A204.1 (cell line): ENCODE results near the gene DLGAP3.
A peak's percentile ranks its signal among the peaks of the same experiment; 100 is the strongest.

ENCODE experiments used
- FAIRE-seq: peaks from 2 replicates; lab custom pipeline; 2012; peaks lifted over from hg19 to GRCh38; lab: Jason Lieb, UNC

The DLGAP3 gene

DNA sequence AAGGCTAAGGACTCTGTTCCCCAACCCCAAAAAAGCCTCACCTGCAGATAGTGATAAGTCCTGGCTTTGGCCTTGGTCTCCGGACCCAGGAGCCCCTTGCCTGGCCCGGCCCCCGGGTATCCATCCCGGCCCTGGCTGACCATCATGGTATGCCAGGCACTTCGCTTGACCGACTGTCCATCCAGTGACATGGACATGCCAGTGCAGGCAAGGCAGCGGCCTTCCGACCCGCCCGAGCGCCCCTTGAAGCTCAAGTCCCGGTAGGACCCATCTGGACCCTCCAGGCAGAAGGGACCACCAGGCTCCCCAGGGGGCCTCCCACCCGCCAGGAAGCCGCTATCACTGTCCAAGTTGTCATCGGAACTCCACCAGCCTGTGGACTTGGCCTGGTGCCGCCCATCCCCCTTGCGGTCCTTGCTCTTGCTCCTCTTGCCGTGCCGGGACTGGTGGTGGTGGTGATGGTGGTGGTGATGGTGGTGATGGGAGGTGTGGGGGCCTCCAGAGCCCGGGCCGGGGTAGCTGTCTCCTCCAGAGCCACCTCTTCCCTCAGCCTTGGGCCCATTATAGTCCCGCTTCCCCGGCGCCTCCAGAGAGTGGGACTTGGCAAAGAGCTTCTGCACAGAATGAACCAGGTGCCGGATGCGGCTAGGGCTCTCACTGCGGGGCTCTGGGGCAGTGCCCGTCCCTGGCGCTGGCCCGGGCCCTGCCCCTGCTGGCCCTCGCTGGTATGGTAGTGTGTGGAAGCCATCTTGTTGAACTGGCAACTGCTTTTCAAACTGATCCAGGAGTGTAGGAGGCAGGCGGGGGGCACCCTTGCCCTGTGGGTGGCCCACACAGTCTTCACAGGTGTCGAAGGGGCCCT lies 25.0 kb downstream of the DLGAP3 start:
- no peak for FAIRE-seq

DNA sequence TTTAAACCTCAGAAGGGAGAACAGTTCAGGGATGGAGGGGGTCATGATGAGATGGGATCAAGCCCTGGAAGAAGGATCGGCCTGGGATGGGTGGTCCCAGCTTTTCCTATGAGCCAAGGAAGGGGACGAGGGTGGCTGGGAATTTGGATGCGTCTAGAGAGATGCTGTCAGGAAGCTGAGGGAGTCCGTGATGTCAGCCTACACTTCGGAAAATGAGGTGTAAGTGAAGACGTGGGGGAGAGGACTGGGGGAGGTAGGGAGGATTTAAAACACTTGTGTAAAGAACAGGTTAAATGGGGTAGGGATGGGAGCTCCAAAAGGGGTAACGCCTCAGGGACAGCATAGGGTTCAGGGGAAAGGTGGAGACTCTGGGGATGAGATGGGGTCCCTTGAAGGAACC lies 27.5 kb downstream of the DLGAP3 start:
- no peak for FAIRE-seq

DNA sequence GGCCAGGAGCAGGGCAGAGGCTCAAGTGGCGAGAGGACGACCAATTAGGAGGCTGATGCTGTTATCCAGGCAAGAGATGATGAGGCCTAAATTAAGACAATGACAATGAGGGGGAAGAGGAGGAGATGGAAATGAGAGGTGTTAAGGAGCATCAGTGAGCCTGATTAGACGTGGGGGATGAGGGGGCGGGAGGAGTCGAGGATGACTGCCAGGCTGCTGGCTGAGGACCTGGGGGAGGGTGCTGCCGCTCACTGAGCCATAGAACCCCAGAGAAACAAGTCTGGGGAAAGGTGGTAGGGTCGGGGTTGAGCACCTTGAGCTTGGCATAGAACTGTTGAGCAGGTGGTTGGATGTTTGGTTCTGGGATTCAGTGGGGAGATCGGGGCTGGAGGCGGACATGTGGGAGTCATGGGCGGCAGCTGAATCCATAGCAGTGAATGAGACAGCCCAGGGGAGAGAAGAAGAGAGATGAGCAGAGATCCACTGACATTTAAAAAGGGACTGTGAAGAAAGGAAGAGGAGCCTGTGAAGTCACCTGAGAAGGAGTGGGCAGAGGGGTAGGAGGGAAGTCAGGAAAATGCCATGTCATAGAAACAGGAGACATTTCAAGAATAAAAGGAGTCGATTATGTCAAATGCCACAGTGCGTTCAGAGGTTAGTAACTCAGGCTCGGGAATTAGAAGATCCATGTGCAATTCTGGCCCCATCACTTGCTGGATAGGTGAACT lies 28.5 kb downstream of the DLGAP3 start:
- no peak for FAIRE-seq

DNA sequence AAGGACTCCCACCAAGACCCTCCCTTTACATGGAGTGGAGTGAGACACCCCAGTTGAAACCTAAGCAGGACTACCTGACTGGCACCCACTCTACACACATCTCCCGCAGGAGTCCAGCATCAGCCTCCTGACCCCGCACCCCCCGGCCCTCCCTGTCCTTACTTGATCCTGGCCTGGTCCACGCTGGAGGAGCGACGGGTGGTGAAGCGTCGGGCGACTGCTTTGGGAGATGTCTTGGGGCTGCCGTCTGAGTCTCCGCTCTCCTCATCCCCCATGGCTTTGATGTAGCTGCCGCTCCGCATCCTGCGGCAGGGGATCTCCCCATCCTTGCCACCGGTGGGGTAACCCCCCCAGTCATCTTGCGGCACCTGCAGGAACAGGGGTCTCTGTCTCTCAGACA lies 29.5 kb downstream of the DLGAP3 start:
- no peak for FAIRE-seq

DNA sequence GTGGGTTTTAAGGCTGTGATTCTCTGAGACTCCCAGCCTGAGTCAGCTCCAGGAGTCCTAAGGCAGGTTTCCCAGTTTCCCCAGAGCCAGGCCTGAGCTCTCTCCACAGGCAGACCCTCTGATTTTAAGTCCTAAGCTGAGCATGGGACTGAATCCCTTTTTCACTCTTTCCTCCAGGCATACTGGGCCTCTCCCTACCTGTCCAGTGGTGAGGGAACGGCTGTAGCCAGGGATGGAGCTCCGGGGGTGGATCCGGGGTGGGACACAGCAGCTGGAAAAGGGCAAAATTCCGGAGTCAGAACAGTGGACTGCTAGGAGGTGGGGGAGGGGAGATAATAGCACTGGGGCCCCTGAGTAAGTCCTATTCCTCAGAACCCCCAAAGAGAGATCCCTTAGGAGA lies 30.0 kb downstream of the DLGAP3 start:
- no peak for FAIRE-seq

DNA sequence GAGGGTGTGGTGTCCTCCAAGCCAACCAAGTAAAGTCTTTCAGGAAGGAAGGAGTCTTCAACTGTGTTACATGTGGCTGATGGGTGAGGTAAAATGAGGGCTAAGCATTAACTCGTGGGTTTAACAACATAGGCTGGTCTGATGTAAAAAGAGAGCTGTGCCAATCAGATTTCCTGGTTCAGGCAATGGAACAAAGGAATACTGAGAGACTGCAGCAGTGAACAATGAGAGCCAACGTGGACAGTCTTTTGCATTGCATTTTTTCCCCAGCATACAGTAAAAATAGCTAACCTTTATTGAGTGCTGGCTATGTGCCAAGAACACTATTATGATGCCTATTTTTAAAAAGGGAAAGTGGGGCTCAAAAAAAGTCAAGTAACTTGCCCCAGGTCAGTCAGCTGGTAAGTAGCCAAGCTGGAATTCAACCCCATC lies 31.1 kb downstream of the DLGAP3 start:
- no peak for FAIRE-seq

DNA sequence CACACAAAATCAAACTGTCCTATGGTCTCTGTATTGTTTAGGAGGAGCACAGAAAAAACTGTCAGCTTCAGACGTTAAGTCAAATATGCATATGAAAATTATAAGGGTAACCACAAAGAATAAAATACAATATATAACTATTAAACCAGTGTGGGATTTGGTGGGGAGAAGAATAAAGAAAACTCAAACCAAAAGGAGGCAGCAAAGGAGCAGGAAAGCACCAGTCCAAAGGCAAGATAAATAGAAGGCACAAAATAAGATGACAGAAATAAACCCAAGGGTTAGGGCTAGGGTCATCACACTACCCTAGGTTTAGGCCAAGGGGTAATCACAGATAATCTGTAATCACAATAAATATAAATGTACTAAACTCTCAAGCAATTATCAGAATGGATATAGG lies 32.8 kb downstream of the DLGAP3 start:
- FAIRE-seq = peak; percentile 57

DNA sequence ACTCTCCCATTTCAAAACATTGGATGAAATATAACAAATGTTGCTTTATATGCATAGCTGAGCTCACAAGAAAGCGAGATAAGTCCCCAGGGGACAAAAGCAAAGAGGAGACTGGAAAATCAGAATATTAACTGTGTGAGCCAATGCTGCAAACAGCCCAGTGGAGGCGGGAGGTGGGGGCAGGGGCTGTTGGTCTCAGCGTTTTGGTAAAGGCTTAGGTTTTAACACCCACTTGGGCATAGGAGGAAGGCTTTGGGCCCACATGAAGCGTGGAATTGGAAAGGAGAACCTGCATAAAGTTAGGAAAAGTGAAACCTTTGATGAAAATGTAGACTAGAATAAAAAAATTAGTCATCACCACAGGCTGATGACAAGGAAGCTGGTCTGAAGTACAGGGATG lies 39.7 kb downstream of the DLGAP3 start:
- FAIRE-seq = no peak

DNA sequence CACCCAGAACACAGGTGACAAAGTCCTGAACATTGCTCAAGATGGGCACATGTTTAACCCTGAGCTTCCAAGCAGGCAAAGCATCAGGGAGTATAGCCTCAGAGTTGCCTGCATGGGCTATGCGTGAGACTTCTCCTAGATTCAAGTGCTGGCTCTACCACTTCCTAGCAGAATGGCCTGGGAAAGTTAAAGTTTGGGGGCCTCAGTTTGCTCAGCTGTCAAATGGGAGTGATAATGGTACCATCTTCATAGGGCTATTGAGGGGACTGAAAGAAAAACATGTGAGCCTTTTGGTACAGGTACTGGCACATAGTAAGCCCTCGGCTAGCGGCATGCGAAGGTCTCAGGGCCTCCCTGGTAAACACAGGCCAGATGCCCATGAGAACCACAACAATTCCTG lies 41.9 kb downstream of the DLGAP3 start:
- FAIRE-seq = no peak

DNA sequence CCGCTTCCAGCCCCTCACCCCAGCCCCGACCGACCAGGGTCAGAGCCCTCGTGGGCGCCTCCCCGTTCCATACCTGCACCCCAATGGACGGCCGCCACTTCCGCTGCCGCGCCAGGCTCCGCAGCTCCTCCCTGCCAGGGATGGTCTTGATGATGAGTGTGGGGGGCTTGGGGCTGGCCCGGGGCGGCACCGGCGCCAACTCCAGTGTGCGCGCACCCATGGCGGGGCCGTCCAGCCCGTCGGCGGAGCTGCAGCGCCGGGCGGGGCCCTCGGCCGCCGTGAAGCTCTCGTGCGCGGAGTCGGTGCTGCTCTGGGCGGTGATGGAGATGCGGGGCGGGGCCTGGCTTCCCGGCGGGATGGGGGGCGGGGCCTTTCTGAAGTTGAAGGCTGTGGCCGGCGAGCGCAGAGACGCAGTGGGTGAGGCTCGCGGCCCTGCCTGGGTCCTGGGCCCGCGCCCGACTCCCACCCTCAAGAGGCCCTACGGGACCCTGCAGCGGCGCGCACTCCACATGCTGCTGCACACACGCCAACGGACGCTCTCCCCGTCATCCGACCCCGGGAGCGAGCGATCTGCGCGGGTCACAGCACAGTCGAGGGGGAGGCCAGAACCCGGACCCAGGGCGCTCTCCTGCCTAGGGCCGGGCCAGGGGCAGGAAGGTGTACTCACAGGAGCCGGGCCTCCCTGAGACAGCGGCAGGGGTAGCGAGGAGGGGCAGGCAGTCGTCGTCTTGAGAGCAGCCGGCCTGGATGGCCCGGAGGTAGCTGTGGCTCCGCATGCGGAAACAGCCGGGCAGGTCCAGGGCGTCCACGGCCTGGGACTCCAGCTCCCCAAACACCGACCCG lies 43.8 kb downstream of the DLGAP3 start:
- FAIRE-seq = no peak

DNA sequence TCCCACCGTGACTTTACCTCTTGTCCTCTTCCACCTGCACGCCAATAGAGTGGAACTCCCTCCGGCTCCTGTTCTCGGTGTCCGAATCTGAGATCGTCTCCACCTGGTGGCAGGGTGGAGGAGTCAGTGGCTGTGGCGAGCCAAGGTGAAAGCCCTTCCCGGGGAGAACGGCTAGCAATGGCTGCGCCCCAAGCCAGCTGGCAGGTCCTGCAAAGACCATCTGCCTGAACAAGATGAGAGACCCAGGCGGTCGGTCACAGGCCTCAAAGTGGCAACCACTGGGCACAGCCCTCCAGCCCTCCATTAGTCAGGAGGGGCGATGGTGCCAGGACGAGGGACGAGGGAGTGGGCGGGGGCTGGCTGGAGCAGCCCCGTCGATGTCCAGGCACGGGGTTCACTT lies 44.5 kb downstream of the DLGAP3 start:
- no peak for FAIRE-seq

DNA sequence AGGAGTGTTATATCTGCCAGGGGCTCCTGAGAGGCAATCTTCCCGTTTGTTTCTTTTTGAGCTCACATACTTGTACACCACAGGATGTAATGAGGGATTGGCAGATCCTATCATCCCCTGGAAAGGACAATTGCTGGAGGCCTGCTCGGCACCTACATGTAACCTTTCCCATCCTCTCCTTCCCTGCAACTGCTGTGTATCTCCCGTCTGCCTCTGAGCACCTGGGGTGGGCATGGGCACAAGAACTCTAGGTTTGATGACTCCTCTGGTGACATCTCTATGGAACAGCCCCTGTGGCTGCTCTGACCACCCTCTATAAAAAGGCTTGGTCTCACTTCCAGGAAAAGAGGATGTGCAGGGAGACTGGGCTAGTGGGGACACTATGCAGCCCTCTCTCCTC lies 44.9 kb downstream of the DLGAP3 start:
- no peak for FAIRE-seq

DNA sequence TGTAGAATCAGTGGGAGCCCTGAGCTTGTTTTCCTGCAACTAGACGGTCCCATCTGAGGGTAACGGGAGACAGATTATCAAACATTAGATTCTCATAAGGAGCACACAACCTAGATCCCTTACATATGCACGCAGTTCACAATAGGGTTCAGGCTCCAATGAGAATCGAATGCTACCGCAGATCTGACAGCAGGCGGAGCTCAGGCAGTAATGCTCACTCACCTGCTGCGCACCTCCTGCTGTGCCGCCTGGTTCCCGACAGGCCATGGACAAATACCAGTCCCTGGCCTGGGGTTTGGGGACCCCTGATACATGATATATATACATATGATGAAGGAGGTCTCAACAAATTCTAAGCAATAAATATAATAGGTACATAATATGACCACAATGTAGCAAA lies 50.2 kb downstream of the DLGAP3 start:
- no peak for FAIRE-seq

DNA sequence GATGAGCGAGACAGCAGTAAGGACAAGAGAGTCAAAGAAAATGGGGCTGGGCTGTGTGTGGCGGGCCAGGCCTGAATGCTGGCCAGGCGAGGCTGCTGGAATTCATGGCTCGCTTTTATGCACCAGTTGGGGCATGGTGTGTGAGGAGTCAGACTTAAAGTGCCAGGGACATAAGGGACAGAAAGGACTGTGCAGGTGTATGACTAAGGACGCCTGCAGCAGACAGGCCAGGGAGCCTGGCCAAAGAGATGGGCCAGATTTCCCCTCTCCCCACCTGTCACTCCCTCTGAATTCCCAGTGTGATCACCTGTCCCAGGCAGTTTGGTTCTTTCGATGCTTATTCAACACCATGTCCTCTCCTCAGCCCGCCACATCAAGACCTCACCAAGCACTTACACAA lies 53.0 kb downstream of the DLGAP3 start:
- FAIRE-seq = no peak

DNA sequence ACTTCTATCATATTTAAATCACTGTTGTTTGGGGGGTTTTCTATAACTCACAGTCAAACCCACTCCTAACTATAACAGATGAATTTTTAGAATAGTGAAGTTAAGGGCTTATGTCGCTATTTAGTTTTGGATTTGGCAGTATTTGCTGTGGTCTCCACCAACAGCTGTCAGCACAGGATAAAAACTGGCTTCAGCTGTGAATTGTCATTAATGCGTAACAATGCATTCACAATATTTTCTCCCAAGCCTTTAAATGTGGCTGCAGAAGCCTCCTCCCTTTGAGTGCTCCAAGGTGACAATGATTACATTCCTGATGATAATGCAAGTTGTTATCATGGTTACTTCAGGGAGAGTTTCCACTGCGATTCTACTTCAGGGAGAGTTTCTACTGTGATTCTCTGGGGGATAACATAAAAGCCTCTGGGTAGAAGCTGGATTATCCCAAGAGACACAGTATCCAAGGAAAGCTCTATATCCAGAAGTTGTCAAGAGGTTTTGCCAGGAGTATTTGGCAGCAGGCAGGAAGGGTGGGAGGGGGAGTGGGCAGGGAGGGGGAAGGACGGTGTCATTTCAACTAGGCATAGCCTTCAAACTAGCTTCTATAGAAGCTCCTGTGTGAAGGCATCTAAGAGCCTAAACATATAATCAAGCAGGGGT lies 55.0 kb downstream of the DLGAP3 start:
- FAIRE-seq = no peak

DNA sequence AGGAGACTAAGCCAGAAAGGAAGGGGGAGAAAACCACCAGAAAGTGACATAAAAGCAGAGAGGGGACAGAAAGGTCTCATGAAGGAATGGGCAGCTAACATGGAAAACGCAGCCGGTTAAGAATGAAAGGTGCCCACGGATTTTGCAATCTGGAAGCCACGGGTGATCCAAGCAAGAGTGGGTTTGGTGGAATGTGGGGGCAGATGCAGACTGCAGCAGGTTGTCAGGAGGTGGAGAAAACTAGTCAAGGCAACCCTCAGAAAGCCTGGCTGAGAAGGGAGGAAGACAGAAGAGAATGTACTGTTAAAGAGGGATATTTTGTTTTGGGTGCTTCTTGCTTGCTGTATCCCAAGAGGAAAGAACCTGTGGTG lies 57.3 kb downstream of the DLGAP3 start:
- no peak for FAIRE-seq

DNA sequence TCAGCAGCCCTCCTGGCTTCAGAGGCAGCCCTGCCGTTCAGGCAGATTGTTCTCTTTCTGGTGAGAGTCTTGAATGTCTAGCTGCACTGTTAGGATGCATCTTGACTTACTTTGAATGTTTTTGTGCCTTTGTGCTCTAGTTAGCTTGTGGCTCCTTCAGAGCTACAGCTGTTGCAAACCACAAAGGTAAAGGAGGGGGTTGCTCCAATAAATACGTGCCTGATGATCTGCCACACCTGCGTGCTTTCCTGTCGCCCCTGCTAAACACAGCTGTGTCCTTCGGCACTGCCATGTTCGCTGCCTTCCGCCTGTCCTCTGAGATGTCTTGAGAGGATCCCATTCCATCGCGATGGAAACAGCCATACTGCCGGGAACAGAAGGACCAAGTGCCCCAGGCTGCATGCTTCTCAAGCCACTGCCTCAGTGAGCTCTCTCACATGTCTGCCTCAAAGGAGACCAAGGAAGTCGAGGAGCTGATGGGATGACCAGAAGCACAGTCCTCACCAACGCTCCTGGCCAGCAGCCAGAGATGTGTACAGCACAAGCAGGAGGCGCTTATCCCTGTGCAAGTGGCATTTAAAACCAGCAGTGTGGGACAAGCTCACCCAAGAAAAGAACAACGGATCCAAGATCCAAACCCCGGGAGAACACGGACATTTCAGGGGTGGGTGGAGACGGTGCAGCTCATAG lies 57.9 kb downstream of the DLGAP3 start:
- FAIRE-seq = no peak

DNA sequence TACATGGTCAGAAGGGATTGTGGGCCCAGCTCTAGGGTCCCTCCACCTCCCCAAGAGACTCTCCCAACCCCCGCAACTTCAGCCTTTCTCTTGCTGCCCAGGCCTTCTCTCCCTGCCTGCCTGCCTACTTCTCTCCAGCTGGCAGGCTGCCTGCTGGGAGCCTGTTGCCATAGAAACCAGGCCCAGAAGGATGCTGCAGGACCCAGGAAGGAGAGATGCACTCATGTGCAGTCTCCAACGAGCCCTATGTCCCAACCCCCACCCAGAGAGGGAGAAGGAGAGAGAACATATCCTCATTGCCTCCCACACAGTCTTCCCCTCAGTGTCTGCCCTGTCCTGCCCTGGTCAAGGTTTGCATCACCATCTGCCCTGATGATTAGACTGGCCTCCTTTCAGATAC lies 59.1 kb downstream of the DLGAP3 start:
- no peak for FAIRE-seq

DNA sequence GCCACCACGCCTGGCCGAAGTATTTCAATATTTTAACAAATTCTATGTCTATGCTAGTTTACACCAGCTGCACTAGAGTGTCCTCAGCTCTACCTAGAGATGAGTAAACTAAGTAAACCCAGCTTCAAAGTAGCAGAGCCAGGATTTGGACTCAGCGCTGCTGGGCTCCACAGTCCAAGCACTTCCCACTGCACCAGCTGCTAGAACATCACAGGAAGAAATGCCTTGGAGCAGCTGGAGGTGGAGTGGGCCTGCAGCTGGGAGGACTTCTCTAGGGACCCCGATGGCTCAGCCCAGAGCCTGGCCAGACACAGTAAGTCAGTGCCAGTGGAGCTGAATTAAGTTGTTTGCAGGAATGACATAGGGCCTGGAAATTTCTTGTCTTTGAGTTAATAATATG lies 59.7 kb downstream of the DLGAP3 start:
- FAIRE-seq = no peak

DNA sequence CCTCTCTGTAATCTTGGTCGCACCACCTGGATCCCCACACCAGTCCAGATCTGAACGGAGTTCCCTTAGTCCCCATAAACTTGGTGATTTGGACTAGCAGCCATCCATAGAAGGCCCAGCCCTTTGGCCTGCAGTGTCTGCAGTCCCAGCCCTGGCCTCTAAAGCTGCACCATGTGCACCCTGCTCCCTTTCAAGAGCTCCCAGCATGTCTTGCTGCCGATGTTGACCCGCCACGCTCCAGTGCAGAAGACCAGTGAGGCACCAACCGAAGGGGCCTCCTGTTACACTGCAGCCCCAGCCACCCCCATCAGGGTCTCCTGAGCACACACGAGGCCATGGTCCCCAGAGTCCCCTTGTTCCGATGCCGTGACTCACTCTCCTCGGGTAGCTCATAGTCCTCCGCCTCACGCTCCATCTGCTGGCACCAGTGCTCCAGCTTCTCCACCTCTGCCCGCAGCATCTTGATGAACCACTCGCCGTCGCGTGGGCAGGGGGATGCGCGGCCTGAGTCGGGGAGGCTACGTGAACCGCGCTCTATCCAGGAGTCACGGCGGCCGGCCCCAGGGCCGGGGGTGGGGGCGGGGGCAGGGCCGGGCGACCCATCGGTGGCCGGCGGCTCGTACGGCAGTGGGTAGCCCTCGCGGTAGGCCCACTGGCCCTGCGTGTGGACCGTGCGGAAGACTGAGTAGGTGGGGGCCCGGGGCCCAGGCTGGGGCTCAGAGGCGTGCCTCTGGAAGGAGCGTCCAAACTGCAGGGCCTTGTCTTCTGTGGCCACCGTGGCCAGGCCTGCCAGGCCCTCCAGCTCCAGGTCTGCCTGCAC lies 61.0 kb downstream of the DLGAP3 start:
- no peak for FAIRE-seq

DNA sequence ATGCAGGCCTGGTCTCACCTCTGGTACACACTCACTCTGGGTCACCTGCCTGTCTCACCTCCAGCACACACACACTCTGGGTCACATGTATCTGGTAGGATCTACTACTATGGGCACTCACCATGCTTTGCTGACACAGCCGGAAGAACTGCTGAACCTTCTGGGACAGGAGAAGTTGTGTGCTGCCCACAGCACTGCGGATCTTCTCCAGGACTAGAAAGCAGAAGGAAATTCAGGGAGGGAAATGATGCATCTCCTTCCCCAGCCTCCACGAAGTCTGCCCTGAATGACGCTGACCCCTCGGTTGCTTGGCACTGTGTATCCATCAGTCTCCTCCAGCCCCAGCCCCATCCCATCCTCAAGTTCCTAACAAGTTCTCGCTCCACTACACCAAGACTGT lies 62.0 kb downstream of the DLGAP3 start:
- FAIRE-seq = no peak
